ENCODE data around the gene AMMECR1.
"Not testable (repeated sequence)": the region's sequence is repeated elsewhere in the genome, so short reads cannot be mapped to it uniquely, and the experiment has no call there.

The AMMECR1 gene

DNA sequence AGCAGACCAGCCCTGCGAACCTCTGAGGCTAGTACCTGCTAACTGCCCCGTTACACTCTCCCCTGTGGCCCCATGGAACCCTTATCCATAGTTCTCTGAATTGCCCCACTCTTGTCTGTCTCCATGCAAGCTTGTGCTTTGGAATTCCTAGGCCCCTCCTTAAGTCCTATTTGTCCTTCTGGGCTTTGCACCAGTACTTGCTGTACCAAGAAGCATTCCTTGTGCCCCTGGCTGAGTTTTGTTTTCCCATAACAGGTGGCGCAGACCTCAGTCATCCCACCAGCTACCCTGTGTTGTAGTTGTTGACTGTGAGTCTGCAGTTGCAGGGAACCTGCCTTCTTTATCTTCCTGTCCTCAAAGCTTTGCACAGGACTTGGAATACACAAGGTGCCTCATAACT is 147.9 kb downstream of the AMMECR1 start:
- DNase-seq (ENCODE audit: low read depth), result no peak

DNA sequence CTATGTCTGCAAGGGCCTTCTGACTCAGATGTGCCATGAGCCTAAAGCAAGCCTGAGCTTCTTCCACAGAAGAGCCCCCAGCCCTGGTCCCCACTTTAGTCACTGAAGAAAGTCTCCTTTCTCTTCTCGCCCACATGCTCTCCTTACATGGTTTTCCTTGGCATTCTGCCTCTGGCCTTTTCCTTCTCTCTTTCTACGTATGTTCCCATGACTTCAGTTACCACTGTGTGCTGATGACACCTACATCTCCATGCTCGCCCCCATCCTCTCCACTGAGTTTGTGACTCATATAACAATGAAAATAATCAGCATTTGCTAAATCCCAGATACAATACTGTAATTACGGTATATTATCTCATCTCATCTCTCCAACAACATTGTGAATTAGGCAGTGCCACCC is 149.3 kb downstream of the AMMECR1 start:
- no peak for DNase-seq (ENCODE audit: low read depth)

DNA sequence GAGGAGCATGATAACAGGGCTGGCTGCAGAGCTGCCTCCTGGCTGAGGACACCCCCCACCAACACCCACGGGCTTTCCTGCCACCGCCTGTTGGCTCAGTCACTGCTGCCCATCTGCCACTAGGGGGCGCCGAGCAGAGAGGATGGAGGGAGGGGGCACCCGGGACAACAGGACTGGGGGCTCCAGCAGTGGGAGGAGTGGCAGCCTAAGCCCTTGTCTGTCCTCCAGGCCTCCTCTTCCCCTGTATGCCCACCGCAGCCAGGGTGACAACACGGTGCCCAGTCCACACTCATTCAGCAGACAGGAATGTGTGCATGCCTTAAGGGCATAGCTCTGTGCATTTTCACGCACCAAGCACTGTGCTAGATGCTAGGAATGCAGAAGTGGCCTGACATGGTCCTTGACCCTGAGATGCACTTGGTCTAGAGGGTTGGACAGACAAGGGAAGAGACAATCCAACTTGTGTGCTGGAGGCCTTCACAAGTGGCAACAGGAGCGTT is 149.9 kb downstream of the AMMECR1 start:
- DNase-seq (ENCODE audit: low read depth), result no peak

DNA sequence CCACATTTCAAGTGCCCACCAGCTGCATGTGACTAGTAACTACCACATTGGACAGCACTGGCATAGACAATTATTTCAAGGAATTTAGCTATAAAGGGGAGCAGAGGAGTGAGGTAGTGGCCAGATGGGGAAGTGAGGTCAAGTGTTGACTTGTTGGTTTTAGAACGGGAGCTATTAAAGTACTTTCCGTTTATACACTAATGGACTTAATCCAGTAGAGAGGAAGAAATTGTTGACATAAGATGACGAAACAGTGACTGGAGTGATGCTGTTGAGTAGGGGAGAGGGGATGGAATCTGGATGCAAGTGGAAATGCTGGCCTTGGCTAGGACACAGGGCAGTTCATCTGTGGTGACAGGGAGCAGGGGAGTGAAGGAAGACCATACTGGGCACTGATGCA is 154.4 kb downstream of the AMMECR1 start:
- DNase-seq (ENCODE audit: low read depth), result no peak

DNA sequence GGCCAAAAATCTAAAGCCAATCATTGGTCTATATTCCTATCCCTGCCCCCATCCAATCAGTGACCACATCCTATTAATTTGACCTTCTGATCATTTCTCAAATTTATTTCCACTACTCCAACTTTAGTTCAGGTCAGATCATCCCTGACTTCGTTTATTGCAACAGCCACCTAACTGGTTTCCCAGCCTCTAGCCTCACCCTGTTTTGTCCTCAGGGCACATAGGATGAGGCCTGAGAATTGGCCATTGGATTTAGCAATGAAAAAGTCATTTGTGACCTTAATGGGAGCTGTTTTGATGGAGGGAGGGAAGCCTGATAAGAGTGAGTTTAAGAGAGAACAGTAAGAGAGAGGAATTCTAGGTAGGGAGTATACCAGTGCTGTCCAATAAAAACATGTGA is 155.0 kb downstream of the AMMECR1 start:
- DNase-seq (ENCODE audit: low read depth), result no peak

DNA sequence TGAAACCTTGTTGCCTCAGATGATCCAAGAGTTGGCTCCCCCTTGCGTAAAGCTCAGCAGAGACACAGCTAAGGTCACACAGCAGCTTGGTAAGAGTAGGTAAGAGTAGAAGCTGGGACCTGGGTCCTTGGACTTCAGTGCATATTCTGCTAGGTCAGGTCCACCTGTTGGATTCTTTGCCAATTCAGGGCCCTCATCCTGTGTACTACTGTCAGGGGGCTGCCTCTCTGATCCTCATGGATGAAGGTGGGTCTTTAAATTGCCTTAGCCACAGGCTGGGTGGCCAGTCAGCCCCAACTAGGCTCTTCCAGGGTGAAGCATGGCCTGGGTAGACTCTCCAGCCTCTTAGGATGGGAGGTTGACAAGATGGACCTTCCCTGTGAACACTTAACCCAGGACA is 155.8 kb downstream of the AMMECR1 start:
- DNase-seq (ENCODE audit: low read depth), result no peak

DNA sequence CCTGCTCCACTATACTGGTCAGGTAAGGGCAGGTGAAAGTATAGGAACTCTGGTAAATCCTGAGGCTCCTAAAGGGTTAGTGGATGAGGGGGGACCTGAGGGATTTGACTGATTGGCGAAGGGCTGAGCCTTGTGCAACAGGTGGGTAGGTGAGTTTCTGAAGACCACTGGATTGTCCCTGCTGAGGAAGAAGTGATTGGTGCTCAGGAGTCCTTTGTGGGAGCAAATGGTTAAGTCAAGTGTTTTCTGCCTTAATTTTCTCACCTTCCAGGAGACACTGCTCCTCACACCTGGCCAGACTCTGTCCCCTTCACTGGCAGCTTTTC is 156.6 kb downstream of the AMMECR1 start:
- no peak for DNase-seq (ENCODE audit: low read depth)

DNA sequence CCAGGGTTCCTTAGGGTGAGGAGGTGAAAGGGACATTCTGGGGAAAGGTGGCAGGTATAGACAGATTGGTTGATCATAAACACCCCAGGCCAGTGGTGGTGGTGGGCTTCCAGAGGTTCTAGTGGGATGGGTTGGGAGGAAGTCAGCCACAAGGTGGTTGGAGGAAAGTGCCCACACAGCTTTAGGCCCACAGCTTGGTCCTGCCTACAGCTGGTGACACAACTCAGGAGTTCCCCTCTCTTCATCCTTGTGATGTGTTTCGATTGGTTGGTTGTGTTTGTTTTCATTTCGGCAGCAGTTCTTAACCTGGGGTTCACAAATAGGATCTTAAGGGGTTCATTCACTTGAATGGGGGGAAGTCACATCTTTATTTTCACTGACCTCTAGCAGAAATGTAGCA is 158.0 kb downstream of the AMMECR1 start:
- DNase-seq (ENCODE audit: low read depth), result no peak

DNA sequence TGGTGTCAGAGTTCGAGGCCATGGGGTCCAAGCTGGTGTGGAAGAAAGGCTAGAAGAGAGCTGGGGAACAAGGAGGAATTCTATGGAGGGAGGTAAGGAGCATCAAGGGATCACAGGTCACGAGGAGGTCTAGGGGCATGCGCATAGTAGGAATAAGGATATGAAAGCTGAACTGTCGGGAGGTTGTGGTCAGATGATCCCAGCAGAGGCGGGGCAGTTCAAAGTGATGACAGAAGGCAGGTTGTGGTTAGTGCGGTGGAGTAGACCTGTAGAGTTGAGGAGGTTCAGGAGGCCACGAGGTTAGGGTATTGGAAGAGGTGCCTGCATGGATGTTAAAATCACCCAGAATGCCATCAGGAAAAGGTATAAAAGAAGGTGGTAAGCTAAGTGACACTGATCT is 158.7 kb downstream of the AMMECR1 start:
- DNase-seq (ENCODE audit: low read depth), result no peak

DNA sequence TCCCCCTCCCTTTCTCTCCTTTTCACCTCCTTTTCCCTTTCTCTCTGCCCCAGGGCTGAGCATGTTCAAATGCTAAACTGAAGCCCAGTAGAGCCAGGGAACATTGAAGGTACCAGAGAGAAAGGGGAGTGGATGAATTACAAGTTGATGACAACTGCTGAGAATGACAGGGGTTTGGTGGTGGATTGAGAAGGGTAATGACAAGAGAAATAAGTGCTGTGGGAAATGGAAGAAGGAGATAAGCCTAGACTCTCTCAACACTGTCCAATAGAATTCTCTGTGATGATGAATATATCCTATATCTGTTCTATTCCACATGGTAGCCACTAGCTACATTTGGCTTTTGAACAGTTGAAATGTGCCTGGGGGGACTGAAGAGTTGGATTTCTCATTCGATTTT is 160.4 kb downstream of the AMMECR1 start:
- no peak for DNase-seq (ENCODE audit: low read depth)

DNA sequence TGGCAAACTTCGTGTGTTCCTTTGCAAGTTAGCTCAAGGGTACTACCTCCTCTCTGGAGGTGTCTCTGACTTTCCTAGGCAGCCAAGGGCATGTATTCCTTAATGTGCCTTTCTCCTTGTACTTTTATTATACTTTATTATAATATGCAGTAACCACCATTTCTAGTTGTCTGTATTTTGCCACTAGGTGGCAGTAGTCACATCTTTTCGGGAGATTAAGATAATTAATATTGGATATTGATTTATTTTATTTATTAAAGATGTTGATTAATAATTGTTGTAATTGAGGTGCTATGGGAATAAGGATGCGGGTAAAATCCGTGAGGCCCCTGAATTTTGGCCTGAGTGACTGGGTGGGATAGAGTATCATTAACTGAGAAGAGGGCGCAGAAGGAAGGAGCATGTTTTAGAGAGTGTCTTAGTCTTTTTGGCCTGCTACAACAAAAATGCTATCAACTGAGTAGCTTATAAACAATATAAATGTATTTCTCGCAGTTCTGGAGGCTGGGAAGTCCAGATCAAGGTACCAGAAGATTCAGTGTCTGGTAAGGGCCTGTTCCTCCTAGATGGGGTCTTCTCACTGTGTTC is 161.6 kb downstream of the AMMECR1 start:
- no peak for DNase-seq (ENCODE audit: low read depth)

DNA sequence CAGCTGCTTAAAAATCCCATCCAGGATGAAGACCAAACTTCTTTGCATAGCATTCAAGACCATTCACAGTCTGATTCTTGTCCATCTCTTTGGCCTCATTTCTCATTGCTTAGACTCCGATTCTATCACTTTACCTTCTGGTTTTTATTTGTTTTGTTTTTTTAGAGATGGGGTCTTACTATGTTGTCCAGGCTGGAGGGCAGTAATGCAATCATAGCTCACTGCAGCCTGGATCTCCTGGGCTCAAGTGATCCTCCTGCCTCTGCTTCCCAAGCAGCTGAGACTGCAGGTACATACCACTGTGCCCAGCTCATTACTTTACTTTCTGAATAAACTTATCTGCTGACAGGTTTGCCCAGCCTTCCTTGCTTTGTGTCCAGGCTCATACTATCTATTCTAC is 162.1 kb downstream of the AMMECR1 start:
- no peak for DNase-seq (ENCODE audit: low read depth)

DNA sequence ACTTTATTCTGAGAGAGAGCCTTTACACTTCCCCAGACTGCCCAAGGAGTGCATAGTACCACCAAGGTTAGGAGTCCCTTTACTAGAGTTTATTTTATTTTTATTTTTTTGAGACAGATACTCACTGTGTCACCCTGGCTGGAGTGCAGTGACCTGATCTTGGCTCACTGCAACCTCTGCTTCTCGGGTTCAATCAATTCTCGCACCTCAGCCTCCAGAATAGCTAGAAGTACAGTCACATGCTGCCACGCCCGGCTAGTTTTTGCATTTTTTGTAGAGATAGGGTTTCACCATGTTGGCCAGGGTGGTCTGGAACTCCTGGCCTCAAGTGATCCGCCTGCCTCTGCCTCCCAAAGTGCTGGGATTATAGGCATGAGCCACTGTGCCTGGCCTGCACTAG is 163.6 kb downstream of the AMMECR1 start:
- DNase-seq (ENCODE audit: low read depth), result not testable (repeated sequence)

DNA sequence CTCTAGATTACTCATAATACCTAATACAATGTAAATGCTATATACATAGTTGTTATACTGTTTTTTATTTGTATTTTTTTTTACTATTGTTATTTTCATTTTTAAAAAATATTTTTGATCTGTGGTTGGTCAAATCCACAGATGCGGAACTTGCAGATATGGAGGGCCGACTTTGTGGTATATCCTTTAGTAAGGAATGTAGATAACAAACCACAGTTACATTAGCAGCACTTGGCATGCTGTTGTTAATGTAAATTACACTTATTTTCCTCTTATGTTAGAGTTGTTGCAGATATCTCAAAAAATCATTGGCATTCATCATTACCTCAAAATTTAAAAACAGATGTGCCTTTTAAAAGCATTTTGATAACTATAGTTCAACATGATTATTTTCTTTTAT is 164.0 kb downstream of the AMMECR1 start:
- DNase-seq (ENCODE audit: low read depth), result no peak

DNA sequence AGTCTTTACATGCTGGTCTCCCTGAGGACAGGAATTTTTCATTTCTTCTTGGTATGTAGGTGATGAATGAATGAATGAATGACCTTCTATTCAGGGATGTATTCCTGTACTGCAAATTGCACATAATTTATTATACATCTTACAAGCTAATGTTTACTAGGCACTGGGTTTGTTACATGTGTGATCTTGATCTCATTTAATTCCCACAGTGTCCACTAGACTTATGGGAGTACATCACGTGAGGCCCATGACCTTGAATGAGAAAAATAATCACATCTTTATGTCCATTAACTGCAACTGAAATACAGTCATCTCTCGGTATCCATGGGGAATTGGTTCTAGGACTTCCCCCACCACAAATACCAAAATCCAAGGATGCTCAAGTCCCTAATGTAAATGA is 164.6 kb downstream of the AMMECR1 start:
- no peak for DNase-seq (ENCODE audit: low read depth)

DNA sequence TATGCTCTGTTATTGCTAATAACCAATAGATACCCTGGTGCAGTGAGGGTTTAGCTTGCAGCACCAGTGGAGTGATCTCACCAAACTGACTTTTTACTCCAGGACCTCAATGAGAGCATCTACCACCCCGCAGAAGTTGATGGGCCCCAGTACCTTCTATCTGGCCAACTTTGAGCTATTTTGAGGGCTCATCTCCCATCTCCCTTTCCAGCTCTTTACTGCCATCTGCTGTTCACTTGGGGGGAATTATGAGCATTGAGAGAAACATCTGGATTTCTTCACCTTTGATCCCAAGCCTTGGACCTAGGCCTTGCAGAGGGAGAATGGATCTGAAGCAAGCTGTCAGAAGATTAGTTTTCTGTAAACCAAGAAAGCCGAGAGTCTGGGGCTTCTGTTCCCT is 171.4 kb downstream of the AMMECR1 start:
- no peak for DNase-seq (ENCODE audit: low read depth)

DNA sequence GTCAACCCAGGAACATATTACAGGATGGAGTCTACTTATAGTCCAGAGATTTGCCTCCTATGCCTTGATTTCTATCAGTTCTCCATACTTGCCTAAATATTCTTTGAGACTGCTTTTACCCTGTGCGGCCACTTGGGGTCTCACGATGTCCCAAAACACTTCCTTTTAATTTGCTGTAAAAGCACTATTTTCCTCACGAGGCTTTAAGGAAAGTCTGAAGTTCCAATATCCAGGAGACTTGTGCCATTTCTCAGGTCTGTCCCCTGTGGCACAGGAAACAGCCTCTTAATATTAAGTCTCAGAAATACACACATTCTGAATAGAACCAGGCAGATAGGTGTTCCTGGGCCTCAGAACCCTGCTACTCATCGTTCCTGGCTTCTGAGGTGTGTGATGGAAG is 172.0 kb downstream of the AMMECR1 start:
- DNase-seq (ENCODE audit: low read depth), result no peak

DNA sequence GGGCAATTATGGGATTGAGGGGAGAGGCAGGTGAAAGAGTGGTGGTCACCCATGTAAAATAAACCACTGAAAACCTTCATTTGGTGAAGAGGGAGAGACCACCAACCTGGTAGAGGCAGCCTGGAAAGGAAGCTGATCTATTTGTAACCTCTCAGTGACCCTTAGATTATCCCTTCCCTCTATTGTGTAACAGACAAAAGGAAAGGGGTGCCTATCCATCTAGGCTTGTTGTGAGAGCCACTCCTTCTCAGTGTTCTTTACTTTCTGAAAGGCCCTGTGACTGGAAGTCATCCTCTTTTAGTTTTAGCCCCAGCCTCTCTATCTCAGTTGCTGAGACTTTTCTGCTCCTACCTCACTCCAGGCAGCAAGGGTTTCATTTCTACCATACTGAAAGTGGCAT is 172.6 kb downstream of the AMMECR1 start:
- no peak for DNase-seq (ENCODE audit: low read depth)

All from HS-27A (cell line).